Measurements from ENCODE around the gene CAPS2.

DNA sequence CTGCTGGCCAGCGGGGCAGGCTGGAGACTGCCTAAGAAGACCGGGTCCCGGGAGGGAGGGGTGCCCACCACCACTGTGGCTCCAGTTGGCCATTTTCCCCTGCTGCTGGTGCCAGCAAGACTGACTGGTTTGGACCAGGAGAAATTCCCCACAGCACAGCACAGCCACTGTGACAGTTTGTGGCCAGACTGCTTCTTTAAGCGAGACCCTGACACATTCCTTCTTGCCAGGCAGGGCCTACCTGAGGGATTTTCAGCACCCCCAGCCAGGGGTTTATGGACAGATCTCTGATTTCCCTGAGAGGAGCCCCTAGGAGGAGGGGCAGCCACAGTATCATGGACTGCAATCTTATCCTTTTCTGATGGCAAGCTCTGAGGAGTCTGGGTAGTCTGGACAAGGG lies 19.8 kb upstream of the CAPS2 start:
- TF ChIP-seq POLR2A (IDR thresholded peaks at IDR 0.05): no peak
- TF ChIP-seq, protein P1, sequence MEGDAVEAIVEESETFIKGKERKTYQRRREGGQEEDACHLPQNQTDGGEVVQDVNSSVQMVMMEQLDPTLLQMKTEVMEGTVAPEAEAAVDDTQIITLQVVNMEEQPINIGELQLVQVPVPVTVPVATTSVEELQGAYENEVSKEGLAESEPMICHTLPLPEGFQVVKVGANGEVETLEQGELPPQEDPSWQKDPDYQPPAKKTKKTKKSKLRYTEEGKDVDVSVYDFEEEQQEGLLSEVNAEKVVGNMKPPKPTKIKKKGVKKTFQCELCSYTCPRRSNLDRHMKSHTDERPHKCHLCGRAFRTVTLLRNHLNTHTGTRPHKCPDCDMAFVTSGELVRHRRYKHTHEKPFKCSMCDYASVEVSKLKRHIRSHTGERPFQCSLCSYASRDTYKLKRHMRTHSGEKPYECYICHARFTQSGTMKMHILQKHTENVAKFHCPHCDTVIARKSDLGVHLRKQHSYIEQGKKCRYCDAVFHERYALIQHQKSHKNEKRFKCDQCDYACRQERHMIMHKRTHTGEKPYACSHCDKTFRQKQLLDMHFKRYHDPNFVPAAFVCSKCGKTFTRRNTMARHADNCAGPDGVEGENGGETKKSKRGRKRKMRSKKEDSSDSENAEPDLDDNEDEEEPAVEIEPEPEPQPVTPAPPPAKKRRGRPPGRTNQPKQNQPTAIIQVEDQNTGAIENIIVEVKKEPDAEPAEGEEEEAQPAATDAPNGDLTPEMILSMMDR (IDR thresholded peaks at IDR 0.05): no peak

All from sigmoid colon (tissue), 3 donors.